WTC11 (cell line): ENCODE data around the gene ALDH16A1.

Experiments used
- AFF4 ChIP-seq: sonication (generic); formaldehyde crosslinking; IDR thresholded peaks from 2 replicates; pipeline ENCODE4 v1.8.1; 2023; ENCODE audit warnings: mild to moderate bottlenecking, missing genetic modification reagents, borderline replicate concordance
- ATF2 ChIP-seq: sonication (generic); formaldehyde crosslinking; IDR thresholded peaks from 2 replicates; pipeline ENCODE4 v1.8.1; 2022; ENCODE audit warnings: low read depth, missing genetic modification reagents, borderline replicate concordance
- CTCF ChIP-seq: fragments of 200-600 bp; IDR thresholded peaks from 2 replicates; pipeline ENCODE4 v1.8.0; 2022; ENCODE audit warnings: antibody characterized with exemption
- HMGXB4 ChIP-seq: sonication (generic); formaldehyde crosslinking; IDR thresholded peaks from 2 replicates; pipeline ENCODE4 v1.8.1; 2023; ENCODE audit warnings: mild to moderate bottlenecking, moderate library complexity, missing genetic modification reagents
- IRF1 ChIP-seq: sonication (generic); formaldehyde crosslinking; IDR thresholded peaks from 2 replicates; pipeline ENCODE4 v1.8.0; 2023; ENCODE audit warnings: missing genetic modification reagents
- MYBL2 ChIP-seq: sonication (generic); formaldehyde crosslinking; IDR thresholded peaks from 2 replicates; pipeline ENCODE4 v1.8.1; 2023; ENCODE audit warnings: mild to moderate bottlenecking, moderate library complexity, missing genetic modification reagents
- RELA ChIP-seq: sonication (generic); formaldehyde crosslinking; IDR thresholded peaks from 2 replicates; pipeline ENCODE4 v1.8.1; 2022; ENCODE audit warnings: missing genetic modification reagents, mild to moderate bottlenecking, borderline replicate concordance
- STAT6 ChIP-seq: sonication (generic); formaldehyde crosslinking; conservative IDR thresholded peaks from 2 replicates; pipeline ENCODE4 v1.8.1; 2023; ENCODE audit warnings: mild to moderate bottlenecking, low read depth, missing genetic modification reagents, moderate library complexity
- TF ChIP-seq, protein P1 (sequence below): fragments of 250-450 bp; sonication (Bioruptor Pico); IDR thresholded peaks from 2 replicates; pipeline ENCODE4 v1.9.0; 2021; ENCODE audit warnings: mild to moderate bottlenecking

- TF ChIP-seq CTCF = no peak
- no peak for TF ChIP-seq ATF2 (CRISPR knock-in tag)
- TF ChIP-seq IRF1 (CRISPR knock-in tag) = no peak
- no peak for TF ChIP-seq MYBL2 (CRISPR knock-in tag)
- no peak for TF ChIP-seq HMGXB4
- TF ChIP-seq AFF4 (CRISPR knock-in tag) = no peak
- TF ChIP-seq, protein P1, sequence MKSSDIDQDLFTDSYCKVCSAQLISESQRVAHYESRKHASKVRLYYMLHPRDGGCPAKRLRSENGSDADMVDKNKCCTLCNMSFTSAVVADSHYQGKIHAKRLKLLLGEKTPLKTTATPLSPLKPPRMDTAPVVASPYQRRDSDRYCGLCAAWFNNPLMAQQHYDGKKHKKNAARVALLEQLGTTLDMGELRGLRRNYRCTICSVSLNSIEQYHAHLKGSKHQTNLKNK = no peak
- no peak for TF ChIP-seq RELA (CRISPR knock-in tag)
- TF ChIP-seq STAT6 (CRISPR knock-in tag) = no peak
Measured at GRCh38 chr19:49408816-49409440, 44.1 kb upstream of the ALDH16A1 start.
